Astrocyte of the cerebellum (primary cell): ENCODE results near the gene ALB.

Experiments
- DNase-seq: peaks from one replicate; pipeline ENCODE4 v3.0.0-alpha.2; 2011; ENCODE audit warnings: low read depth
- H3K4me3 ChIP-seq: 2 replicates; pipeline ENCODE4 v1.5.1; 2011; ENCODE audit warnings: mild to moderate bottlenecking, low read depth, low read length, moderate library complexity
- in situ Hi-C: cut with HindIII; loops from 2 replicates; pipeline ENCODE4 v1.10.0; 2017; ENCODE audit warnings: low sequenced_read_pairs
- TF ChIP-seq, protein P1 (sequence below): IDR thresholded peaks from 2 replicates; pipeline ENCODE4 v1.5.1; 2012; ENCODE audit warnings: low read length, low read depth, moderate library complexity, mild to moderate bottlenecking; ENCODE audit errors: missing control alignments

Gene ALB

DNA sequence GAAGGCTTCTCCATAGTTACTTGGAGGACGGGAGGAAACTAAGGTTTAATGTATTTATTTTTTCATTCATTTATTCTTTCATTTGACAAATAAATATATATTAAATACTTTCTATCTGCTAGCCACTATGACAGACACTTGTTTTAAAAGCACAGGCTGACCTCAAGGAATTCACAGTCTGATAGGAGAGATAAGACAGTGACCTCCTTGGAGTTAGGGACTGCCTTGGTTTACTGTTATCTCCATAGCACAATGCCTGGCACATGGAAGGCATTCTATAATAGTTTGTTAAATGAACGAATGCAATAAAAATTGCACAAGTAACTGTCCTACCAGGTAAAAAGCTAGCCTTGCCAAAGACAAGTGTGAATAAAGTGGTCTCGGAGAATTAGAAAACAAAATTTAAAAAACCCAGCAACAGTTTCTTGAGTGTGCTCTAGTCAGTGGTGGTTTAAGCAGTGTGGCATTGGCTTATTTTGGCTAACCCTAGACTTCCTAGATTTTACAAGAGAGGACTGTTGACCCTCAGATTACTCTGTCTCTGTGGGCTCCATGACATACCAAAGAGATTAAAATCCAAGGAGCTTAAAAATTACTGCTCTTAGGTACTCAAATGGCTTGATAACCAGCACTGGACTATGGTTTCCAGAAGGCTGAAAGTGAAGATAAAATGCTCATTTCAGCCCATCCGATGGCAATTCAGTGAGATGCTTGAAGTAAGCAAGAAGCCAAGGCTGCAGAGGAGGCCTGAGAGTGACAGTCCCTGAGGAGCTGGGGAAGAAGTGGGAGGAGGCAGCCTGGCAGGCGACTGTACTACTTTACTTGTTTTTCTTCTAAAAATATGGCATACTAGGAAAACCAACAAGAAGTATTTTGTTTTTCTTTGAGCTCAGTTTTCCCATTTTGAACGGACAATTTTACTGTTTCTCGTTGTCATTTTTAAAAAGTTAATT lies 41.6 kb downstream of the ALB start:
- TF ChIP-seq, protein P1, sequence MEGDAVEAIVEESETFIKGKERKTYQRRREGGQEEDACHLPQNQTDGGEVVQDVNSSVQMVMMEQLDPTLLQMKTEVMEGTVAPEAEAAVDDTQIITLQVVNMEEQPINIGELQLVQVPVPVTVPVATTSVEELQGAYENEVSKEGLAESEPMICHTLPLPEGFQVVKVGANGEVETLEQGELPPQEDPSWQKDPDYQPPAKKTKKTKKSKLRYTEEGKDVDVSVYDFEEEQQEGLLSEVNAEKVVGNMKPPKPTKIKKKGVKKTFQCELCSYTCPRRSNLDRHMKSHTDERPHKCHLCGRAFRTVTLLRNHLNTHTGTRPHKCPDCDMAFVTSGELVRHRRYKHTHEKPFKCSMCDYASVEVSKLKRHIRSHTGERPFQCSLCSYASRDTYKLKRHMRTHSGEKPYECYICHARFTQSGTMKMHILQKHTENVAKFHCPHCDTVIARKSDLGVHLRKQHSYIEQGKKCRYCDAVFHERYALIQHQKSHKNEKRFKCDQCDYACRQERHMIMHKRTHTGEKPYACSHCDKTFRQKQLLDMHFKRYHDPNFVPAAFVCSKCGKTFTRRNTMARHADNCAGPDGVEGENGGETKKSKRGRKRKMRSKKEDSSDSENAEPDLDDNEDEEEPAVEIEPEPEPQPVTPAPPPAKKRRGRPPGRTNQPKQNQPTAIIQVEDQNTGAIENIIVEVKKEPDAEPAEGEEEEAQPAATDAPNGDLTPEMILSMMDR = no peak
- DNase-seq = no peak
- in situ Hi-C loops = no loop called here
- no peak overlapping the region for H3K4me3 ChIP-seq

DNA sequence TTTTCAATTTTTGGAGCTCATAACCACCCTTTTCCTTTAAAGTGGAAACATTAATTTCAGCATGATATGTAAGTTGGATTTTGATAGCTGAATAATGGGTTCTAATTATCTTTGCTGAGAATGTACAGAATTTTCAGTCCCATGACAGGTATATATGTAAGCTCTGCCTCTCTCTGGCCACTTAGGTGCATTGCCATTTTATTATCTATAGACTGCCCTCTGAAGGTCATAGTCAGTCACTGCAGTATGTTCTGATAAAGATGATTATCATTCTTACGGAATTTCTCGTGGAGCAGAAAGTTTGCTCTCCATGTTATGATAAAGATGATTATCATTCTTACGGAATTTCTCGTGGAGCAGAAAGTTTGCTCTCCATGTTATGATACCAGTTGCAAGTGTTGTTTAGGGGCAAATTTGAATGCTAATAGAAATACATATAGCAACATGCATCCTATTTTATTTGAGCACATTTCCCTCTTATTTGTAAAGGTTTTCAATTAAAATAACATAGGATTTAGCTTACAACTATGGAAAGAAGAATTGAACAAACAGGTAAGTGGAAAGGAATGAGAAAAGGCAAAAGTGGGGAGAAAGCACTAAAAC lies 42.4 kb downstream of the ALB start:
- in situ Hi-C loops = no loop called here

GRCh38 chr4:73447671-73448070 lies 43.6 kb downstream of the ALB start:
- in situ Hi-C loops = no loop called here
- no peak overlapping the region for H3K4me3 ChIP-seq
- peak; percentile 29 for DNase-seq
- TF ChIP-seq, protein P1 = no peak

More for the DNA sequence above, 42.4 kb downstream of the ALB start:
- peak; percentile 32 for DNase-seq
- TF ChIP-seq, protein P1 = peak; percentile 72
- H3K4me3 ChIP-seq = no peak overlapping the region

DNA sequence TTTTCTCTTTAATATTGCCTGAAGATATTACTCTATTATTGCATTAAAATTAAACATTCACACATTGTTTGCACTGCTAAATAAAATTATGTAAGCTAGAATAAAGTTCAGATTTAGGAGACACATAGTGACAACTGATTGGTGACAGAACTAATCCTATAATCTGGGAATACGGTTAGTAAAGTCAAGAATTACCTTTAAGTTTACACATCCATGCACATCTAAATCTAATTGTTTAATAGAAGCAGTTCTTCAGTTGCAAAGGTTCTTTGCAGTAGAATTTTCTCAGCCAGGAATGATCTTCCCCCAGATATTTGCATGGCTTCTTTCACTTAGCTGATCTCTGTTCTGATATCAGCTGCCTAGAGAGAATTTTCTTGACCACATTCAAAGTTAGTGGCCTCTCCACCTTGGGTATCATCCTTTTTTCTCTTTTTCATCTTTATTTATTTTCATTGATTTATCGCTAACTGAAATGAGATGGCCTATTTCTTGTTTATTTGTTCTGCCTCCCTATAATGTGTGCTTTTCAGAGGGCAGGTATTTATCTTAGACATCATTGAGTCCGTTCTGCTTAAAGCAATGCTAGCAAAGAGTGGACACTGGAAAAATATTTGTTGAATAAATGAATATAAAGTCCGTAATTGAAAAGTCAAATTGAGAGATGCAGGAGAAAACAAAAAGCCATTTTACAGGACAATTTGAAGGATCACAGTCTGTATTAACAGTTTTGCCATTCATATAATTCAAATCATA lies 44.5 kb downstream of the ALB start:
- H3K4me3 ChIP-seq = no peak overlapping the region
- TF ChIP-seq, protein P1 = no peak
- DNase-seq = no peak
- in situ Hi-C loops = no loop called here

GRCh38 chr4:73450398-73451004 lies 46.4 kb downstream of the ALB start:
- peak overlapping the region; percentile 12 for H3K4me3 ChIP-seq
- in situ Hi-C loops = no loop called here
- peak; percentile 94 for DNase-seq
- TF ChIP-seq, protein P1 = no peak

- in situ Hi-C loops = no loop called here
- H3K4me3 ChIP-seq = no peak overlapping the region
- DNase-seq = peak; percentile 89
- TF ChIP-seq, protein P1 = no peak
These were observed 47.3 kb downstream of the ALB start for GRCh38 chr4:73451404-73451803.
